ENCODE measurements around the gene CMTM4.
"Not testable (repeated sequence)": the region's sequence is repeated elsewhere in the genome, so short reads cannot be mapped to it uniquely, and the experiment has no call there.

Gene CMTM4

DNA sequence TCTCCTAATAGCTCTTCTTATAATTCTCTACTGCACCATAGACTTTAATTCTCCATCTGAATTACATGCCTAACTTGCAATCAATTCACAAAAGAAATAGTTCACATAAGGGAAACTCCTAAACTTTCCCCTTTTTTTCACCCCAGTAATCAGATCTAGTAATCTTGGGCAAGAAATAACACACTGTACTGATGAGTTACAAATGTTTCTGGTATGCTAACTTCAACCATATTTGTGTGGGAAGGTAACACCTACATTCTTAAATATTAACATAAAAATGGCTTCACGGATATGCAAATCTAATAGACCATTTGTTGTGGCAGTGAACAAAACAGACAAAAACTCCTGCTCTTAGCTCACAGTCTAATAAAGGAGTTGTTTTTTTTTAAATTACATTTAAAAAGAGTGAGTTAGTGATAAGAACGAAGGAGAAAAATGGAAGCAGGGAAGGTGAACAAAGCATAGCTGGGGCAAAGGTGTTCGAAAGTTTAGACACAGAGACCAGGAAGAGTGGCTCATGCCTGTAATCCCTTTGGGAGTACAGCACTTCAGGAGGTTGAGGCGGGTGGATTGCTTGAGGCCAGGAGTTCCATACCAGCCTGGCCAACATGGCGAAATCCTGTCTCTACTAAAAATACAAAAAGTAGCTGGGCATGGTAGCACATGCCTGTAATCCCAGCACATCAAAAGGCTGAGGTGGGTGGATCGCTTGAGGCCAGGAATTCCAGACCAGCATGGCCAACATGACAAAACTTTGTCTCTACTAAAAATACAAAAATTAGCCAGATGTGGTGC, 57.3 kb downstream of the CMTM4 start:
- DNase-seq: no peak

DNA sequence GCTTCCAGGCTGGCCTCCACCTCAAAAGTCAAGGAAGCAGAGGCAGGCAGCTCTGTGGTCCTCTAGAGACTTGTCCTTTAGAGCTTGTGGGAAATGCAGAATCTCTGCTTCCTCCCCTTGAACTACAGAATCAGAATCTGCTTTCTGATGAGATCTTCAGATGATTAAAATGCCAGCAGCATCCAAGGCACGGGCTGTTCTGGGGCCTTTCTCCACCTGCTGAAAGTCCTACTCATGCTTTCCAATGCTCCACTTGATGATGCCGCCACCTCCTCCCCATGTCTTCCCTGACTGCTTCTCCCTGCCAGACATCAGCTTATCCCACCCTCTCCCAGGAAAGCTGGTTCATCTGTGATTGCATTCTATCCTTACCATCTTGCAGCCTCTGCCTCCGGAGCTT, 58.7 kb downstream of the CMTM4 start:
- no peak for DNase-seq

DNA sequence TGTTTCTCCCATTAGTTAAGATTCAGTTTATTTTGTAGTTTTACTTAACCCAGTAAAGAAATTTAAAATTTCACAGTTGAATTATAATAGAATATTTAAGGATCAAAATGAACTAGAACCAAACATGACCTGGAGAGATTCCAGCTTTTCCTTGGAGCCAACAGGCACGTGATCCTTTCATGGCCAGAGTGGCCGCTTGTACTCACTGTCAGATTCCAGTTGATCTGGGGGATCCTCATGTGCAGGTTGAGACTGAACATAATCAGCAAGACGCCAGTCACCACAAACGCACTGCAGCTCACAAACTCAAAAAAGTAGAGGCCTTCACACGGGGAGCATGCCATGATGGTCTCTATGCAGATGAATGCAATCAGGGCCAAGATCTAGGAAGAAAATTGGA, 60.3 kb downstream of the CMTM4 start:
- DNase-seq: no peak

DNA sequence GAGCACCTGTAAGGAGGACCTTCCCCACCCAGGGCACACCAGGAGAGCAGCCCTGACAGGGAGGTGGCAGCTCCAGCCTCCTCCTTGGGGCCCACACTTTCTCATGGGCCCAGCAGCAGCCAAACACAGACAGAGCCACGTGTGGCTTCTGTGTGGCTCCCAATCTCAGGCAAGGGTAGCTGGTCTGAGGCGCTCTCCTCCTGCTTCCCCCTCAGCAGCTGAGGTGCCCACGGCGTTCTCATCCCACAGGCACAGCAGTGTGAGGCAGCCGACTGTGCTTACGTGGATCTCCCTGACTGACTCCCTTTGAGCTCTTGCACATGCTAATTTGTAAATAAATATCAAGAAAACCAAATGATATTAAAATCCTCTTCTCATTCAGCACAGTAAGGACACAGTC, 61.1 kb downstream of the CMTM4 start:
- no peak for DNase-seq

DNA sequence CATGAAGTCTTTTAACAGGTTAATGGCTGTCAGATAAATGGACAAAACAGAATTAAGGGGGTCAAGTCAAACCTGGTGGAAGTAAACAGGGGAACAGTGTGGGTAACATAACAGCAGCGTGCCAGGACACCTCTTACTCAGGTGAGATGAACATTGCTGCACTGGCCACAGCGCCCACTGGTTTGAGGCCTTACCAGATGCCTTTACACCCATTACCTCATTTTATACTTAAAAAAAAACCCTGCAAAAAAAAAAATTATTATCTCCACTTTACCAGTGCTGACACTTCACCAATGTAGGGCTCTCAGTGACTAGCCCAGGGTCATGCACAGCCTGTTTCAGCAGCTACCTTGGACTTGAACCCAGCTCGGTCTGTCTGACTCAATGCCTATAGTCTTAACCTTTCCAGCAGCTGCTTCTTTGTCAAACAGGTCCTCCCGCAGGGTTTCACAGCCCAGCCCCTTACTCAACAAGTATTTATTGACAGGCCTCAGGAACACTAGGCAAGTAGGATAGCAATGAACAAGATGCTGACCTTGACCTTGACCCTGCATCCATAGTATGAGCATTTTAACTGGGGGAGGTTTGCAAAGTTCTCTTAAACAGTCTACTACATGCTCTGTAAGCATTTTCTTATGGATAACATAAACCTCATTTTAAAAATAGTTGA, 61.9 kb downstream of the CMTM4 start:
- DNase-seq: no peak

DNA sequence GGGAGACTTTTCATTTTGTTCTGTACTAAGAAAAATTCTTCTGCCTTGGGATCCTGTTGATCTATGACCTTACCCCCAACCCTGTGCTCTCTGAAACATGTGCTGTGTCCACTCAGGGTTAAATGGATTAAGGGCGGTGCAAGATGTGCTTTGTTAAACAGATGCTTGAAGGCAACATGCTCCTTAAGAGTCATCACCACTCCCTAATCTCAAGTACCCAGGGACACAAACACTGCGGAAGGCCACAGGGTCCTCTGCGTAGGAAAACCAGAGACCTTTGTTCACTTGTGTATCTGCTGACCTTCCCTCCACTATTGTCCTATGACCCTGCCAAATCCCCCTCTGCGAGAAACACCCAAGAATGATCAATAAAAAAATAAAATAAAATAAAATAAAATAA, 65.0 kb downstream of the CMTM4 start:
- not testable (repeated sequence) for DNase-seq

DNA sequence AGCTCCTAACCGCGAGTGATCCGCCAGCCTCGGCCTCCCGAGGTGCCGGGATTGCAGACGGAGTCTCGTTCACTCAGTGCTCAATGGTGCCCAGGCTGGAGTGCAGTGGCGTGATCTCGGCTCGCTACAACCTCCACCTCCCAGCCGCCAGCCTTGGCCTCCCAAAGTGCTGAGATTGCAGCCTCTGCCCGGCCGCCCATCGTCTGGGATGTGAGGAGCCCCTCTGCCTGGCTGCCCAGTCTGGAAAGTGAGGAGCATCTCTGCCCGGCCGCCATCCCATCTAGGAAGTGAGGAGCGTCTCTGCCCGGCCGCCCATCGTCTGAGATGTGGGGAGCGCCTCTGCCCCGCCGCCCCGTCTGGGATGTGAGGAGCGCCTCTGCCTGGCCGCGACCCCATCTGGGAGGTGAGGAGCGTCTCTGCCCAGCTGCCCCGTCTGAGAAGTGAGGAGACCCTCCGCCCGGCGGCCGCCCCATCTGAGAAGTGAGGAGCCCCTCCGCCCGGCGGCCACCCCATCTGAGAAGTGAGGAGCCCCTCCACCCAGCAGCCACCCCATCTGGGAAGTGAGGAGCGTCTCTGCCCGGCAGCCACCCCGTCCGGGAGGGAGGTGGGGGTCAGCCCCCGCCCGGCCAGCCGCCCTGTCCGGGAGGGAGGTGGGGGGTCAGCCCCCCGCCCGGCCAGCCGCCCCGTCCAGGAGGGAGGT, 65.8 kb downstream of the CMTM4 start:
- DNase-seq: not testable (repeated sequence)

DNA sequence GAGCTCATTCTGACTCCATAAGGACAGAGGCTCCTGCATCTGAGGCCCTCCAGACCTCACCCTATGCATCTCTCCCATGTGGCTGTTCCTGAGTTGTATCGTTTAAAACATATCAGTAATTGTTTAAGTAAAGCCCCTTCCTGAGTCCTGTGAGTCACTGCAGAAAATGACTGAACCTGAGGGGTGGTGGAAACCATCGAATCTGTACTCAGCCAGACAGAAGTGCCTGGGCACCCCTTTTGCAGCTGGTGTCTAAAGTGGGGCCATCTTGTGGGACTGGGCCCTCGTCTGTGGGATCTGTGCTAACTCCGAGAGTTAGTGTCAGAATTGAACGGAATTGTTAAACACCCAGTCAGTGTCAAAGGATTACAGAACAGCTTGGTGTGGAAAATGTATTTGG, 66.7 kb downstream of the CMTM4 start:
- DNase-seq: no peak

DNA sequence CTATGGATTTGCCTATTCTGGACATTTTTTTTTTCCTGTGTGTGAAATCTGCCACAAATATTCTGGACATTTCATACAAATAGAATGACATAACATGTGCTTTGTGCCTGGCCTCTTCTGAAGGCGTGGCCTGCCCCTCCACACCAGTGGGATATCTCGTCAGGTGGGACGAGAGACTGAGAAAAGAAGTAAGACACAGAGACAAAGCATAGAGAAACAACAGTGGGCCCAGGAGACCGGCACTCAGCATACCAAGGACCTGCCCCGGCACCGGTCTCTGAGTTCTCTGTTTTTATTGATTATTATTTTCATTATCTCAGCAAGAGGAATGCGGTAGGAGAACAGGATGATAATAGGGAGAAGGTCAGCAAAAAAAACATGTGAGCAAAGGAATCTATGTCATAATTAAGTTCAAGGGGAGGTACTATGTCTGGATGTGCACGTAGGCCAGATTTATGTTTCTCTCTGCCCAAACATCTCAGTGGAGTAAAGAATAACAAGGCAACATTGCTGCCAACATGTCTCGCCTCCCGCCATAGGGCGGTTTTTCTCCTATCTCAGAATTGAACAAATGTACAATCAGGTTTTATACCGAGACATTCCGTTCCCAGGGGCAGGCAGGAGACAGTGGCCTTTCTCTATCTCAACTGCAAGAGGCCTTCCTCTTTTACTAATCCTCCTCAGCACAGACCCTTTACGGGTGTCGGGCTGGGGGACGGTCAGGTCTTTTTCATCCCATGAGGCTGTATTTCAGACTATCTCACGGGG, 68.7 kb downstream of the CMTM4 start:
- DNase-seq: not testable (repeated sequence)

DNA sequence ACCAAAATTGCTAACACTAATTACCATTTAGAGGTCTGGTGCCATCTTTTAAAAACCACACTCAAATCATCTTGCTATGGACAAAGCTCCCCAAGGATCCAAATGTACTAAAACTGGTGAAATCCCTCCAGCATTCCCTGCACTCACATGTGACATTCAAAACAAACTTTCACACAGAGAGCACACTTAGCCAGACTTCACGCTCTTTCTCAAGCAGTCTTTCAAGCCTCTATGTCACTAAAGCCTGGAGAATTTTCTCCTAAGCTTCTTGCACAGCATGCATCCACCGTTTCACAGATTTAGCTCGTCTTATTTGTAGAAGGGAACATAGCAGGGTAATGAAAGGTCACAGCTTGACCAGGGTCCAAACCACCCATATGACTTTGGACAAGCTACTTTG, 72.8 kb downstream of the CMTM4 start:
- DNase-seq: no peak

DNA sequence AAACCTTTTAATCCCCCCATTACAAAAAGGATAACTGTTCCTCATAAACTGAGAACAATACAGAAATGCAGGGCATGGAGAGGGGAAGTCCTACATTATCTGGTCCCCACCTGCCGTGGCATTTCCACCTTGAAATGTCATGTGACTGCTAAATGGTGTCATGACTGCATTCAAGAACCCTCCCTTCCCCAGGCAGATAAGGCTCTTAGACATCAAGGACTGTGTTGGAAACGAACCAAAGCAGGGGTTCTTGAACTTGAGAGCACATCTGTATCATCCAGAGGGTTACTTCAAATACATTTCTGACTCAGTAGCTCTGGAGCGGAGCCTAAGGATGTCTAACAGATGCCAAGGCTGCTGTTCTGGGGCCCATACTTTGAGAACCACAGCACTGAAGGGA, 73.7 kb downstream of the CMTM4 start:
- no peak for DNase-seq

DNA sequence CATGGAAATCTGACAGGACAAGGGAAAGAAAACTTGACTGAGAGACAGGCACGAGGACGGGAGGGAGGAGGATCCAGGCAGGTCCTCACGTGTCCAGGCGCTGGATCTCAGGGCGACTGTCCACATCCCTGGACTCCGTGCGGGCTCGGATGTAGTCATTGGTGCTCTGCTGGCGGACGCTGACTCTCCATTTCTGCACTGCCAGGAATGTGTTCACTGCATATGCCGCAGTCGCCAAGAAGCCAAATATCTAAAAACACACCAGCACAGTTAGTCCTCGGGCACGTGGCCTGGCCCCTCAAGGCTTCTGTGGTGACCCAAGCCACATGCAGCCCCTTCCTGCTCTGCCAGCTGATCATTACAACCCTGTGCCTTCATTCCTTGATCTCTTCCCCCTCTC, 74.6 kb downstream of the CMTM4 start:
- no peak for DNase-seq

DNA sequence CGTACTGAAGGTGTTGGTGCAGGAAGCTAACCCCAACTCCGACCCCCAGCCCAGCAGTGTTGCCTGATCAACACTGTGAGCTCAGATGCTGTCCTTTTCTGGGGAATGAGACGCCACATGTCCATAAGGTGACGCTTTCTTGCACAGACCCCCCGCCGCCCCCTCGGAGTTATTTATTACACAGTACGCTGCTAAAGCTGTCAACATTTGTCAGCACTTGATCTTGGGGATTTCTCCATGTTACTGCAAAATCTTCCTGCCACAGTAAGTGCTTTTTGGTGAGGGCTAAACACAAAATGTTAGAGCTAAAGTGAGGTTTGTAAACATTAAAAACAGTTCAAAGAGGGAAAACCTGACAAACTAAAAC, 76.1 kb downstream of the CMTM4 start:
- DNase-seq: no peak

DNA sequence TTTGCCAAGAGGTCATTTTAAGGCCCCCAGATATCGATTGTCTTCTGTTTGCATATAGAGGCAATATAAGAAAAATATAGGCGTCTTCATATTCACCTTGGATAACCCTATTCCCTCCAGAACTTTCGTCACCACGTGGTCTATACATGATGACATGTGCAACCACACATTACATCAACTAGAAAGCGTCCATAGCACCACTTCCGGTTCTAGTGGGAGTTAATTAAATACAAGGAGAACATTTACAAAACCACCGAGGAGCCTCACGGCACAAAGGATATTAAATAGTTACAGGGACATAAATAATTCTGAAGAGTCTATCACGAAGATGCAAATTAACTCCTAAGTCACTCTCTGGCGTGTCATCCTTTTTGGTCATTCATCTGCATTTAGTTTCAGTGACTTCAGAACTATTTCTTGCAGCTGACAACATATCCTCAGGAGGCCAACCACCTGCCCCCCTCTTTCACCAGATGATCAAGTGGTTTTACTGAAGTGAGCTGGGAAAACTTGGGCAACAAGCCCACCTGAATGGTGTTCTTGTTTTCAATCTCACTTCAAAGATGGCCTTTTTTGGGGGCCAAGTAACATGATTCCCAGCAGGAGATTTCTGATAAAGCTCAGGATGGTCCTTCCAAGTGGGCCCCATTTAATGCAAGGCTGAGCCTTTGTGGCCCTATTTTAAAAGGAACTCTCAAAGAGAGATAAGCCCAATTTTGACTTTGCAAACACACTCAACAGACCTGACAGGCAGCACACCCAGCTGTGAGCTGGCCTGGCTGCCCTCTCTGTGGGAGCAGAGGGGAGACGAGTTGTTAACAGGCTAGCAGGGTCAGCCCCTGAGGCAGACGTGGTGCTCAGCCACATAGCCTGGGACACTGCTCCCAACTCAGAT, 76.8 kb downstream of the CMTM4 start:
- no peak for DNase-seq

DNA sequence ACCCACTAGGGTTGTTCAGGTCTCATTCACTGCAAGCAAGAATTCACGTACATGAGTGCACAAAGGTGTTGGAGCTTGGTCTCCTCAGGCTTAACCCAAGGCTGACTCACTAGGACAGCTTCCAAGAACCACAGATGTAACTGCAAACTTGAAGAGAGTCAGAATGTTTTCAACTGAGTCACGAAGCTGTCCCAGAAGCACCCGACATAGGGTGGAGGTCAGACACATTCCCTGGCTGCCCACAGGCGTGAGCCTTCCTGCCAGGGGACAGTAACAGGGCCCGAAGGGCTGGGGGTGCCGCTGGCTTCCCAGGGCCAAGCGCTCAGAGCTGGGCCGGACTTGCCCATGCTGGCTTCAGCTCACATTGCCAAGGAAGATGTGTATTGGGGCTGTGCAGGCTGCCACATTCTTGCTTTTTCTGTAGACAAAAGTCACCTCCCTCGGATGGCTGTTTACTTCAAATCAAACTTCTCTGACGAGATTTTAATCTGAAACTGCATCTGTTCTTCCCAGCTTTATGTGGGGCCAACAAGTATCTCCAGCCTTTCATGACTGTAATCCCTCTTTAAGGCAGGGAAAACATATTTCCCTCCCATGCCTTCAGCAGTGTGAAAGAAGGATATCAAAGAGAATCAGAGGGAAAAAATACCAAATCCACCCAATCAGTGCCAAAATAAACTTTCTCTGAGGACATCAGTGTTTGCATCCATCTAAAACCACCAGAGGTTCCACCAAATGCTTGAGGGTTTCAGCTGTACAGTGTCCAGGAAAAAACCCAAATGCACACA, 77.8 kb downstream of the CMTM4 start:
- no peak for DNase-seq

DNA sequence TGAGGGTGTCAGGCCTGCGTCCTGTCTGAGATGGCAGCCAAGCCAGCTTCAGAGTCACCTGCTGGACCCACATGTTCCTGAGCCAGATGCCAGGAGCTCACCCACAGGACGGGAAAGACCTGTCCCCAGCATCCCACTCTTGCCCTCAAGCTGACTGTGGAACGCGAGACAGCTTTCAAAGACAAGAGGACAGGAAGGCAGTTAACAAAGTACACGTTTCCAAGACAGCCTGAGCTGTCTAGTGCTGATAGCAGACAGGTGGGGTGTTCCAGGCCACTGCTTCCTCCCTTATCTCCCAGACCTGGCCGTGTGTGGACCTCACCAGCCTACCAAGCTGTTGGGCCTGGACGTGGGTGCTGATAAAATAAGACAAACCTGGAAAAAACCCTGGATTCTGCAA, 78.8 kb downstream of the CMTM4 start:
- no peak for DNase-seq

DNA sequence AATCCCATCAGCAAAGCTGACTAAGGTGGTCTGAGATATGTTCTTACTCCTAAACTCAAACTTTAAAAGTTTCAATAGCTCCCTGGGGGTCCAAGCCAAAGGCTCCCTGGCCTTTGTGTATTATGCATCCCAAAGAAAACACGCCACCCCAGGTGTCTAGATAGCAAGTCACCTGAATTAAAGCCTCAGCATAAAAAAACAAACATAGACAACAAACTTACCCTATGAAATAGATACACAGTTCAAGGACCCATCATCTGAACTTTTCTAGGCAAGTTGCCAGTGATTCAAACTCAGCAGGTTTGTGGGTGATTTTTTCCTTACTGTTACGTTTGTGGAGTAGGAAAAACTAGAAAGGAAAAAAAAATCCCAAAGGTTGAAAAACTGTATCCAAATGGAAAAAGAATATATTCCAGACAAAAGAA, 79.5 kb downstream of the CMTM4 start:
- DNase-seq: no peak

DNA sequence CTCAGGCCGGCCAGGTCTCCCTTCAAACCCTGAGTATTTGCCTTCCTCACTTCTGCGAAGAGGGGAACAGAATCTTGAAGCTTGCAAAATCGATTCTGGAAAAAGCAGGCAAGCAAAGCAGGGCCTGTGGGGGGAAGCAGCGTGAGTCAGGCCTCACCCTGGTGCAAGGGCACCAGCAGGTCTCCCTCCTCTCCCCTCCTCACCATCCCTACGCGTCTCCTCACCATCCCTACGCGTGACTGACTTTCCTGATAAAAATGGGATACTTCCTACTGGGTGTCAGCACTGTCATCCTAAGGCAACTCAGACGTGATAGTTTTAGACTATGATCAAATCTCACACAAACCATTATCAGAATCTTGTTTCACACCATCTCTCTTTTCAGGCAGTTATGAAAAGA, 80.0 kb downstream of the CMTM4 start:
- DNase-seq: no peak

DNA sequence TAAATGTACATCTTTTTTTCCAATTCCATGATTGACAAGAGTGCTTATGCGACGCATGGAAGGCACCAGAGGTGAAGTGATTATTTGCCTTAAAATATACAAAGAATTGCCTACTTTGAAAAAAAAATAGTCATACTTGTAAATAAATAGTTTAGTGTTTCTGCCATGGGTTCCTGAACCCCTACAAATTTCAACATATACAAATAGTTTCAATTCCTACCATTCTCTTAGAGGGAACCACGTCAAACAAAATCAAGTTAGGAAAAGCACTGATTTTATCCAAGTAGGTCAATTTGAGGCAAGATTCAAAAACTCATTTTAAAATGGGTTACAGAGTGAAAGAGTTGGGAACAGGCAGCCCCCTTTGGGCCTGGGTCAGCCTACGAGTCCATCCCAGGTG, 80.4 kb downstream of the CMTM4 start:
- DNase-seq: no peak

DNA sequence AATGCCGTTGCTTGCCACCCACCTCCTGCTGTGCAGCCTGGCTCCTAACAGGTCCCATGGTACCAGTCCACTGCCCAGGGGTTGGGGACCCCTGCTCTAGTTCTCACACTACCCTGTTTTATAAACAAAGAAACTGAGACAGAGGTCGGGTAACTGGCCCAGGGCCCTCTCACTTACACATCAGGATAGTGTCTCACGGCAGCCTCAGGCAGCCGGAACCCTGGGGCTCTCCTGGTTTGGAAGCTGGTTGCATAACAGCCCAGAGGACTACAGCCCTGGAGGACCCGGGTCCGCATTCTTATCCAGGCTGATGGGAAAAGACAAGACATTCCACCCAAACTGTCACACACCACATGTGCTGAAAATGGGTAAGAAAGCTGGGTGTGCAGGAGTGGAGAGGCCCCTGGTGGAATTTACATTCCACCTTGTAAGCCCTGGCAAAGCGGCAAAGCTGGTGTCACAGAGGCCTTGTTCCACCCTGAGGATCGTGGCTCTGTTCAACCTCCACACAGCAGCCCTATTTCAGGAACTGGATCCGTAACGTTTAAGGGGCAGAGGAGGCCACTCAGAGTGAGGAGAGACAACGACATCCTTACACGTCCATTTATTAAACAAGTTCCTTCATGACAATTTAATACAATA, 82.3 kb downstream of the CMTM4 start:
- DNase-seq: no peak

DNA sequence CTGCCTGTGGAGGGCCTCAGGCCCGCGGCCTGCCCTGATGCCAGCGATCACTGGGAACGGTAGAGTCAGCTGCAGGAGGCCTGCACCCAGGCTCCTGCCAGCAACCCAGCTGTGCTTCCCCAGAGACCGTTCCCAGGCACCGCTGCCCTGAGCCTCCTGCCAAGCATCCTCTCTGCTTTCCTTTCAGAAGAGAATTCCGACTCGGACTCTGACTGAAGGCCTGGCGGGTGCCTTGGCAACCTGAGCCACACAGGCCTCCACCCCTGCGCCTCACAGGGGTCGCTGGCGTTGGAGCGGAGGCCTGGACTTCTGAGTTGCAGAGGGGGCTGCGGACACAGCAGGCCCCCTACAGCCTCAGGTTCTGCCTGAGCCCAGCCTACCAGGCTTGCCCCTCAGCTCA, 84.1 kb downstream of the CMTM4 start:
- no peak for DNase-seq

Measured in activated CD4-positive, alpha-beta T cell treated with anti-CD3 and anti-CD28 coated beads, Interleukin-2, amount 50 U/mL, for 1 hour (primary cell).